Measurements from ENCODE around the gene OSBPL10. TPM values are rescaled to one million over a fixed set of nuclear protein-coding genes. Genes with fewer than 3 reads are reported as not detected.

OSBPL10 gene
- total and polyA plus RNA-seq, 4 donors, result 3.9 to 33.0 (median 13.1) TPM

DNA sequence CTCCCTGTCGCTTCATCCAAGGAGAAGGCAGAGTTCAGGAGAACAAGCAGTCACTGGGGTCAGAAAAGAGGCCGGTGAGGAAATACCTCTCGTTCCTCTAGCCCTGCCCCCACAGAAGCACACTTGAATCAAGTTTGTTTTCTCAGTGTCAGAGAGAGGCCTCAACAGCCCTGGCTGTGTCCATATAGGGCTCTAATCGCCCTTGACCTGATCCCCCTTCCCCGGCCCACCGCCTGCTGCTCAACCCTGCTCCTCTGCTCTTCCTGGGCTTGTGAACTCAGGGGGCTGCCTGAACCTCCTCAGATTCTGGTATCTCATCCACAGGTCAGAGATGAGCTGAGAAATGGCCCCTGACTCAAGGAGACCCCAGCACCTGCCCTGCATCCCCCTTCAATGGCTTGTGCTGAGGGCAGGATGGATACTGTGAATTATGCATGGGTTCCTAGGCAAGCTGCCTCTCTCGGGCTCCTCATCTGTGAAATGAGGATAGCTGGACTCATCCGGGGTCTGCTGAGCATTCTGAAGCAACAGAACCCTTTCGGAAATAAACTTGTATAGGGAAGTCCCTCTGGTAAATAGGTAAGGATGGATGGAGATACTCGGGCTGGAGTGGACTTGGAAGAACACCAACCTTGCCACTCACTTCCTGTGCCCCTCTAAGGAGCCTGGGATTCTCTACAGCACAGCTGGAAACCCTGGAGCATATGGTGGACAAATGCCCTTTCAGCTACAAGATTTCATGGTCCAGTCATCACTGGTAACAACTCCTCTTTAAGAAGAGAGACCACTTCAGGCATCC is 300.8 kb downstream of the OSBPL10 start:
- Histone ChIP-seq H3K9ac (ENCODE audit: insufficient read depth in 1 of 2, low read length in 2 of 2) (no peak overlapping the region), H3K4me1 (ENCODE audit: control insufficient read depth in 5 of 5, insufficient read depth in 5 of 5, low read length in 5 of 5) (peaks cover 0 to 7% (median 0%) of the 10 kb centered on the region in 5 donors), H3K27me3 (ENCODE audit: control insufficient read depth in 3 of 3, insufficient read depth in 3 of 3, low read length in 2 of 3) (no peaks in the 10 kb centered on the region), H3K36me3 (ENCODE audit: control insufficient read depth in 4 of 4, insufficient read depth in 4 of 4, low read length in 4 of 4) (peaks cover 0 to 2% (median 0%) of the 10 kb centered on the region in 4 donors), H3K27ac (ENCODE audit: low read depth in 1 of 2, low read length in 1 of 2) (no peak overlapping the region), H3K4me3 (no peak overlapping the region), H3K9me3 (ENCODE audit: control insufficient read depth in 4 of 4, insufficient read depth in 3 of 4, low read length in 3 of 4) (no peaks in the 10 kb centered on the region)
- DNase-seq (peak; percentile 46 to 64 (median 47)), ATAC-seq (ENCODE audit: insufficient read depth, low FRiP score) (peak; percentile 68)
- WGBS, 2 donors, result 73 to 81% methylated on average over 10 of the region's 10 CpGs
- TF ChIP-seq, protein P1, sequence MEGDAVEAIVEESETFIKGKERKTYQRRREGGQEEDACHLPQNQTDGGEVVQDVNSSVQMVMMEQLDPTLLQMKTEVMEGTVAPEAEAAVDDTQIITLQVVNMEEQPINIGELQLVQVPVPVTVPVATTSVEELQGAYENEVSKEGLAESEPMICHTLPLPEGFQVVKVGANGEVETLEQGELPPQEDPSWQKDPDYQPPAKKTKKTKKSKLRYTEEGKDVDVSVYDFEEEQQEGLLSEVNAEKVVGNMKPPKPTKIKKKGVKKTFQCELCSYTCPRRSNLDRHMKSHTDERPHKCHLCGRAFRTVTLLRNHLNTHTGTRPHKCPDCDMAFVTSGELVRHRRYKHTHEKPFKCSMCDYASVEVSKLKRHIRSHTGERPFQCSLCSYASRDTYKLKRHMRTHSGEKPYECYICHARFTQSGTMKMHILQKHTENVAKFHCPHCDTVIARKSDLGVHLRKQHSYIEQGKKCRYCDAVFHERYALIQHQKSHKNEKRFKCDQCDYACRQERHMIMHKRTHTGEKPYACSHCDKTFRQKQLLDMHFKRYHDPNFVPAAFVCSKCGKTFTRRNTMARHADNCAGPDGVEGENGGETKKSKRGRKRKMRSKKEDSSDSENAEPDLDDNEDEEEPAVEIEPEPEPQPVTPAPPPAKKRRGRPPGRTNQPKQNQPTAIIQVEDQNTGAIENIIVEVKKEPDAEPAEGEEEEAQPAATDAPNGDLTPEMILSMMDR (IDR thresholded peaks at IDR 0.05; ENCODE audit: control extremely low read depth, extremely low read depth), result no peak

DNA sequence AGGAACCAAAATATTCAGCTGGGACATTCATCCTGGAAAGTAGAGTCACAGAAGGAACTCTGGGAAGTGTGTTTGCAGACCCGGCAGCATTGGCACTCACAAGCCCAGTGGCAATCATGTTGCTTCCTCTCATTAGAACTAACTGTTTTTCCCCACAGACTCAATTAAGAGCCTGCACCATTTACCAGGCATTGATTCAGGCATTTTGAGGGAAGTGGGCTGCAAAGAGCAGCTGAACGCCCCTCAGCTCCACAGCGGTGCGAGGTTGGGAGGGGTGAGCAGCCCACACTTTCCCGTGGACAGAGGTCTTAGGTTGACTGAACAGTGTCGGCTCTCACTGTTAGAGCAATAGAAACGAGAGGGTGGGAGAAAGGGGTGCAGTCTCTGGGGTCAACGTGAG is 304.5 kb downstream of the OSBPL10 start:
- no peak for ATAC-seq (ENCODE audit: insufficient read depth, low FRiP score)
- Histone ChIP-seq H3K9me3 (ENCODE audit: control insufficient read depth in 4 of 4, insufficient read depth in 3 of 4, low read length in 3 of 4) (no peaks in the 10 kb centered on the region), H3K4me3 (no peak overlapping the region), H3K9ac (ENCODE audit: insufficient read depth in 1 of 2, low read length in 2 of 2) (no peak overlapping the region), H3K4me1 (ENCODE audit: control insufficient read depth in 5 of 5, insufficient read depth in 5 of 5, low read length in 5 of 5) (peaks cover 0 to 12% (median 4%) of the 10 kb centered on the region in 5 donors), H3K36me3 (ENCODE audit: control insufficient read depth in 4 of 4, insufficient read depth in 4 of 4, low read length in 4 of 4) (no peaks in the 10 kb centered on the region), H3K27me3 (ENCODE audit: control insufficient read depth in 3 of 3, insufficient read depth in 3 of 3, low read length in 2 of 3) (no peaks in the 10 kb centered on the region), H3K27ac (ENCODE audit: low read depth in 1 of 2, low read length in 1 of 2) (no peak overlapping the region)
- TF ChIP-seq, protein P1 (IDR thresholded peaks at IDR 0.05; ENCODE audit: control extremely low read depth, extremely low read depth), result no peak
- DNase-seq, result no peak
- whole genome bisulfite sequencing, 2 donors, result 88 to 90% methylated on average over 8 of the region's 8 CpGs

DNA sequence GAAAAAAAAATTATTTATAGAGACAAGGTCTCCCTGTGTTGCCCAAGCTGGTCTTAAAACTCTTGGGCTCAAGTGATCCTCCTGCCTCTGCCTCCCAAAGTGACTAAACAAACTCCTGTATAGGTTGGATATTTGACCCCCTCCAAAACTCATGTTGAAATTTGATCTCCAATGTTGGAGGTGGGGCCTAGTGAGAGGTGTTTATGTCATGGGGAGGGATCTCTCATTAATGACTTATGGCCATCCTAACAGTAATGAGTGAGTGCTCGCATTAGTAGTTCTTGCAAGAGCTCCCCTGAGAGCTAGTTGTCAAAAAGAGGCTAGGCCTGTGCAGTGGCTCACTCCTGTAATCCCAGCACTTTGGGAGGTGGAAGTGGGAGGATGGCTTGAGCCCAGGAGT is 307.1 kb downstream of the OSBPL10 start:
- Histone ChIP-seq H3K9me3 (ENCODE audit: control insufficient read depth in 4 of 4, insufficient read depth in 3 of 4, low read length in 3 of 4) (no peaks in the 10 kb centered on the region), H3K9ac (ENCODE audit: insufficient read depth in 1 of 2, low read length in 2 of 2) (no peak overlapping the region), H3K4me3 (no peak overlapping the region), H3K27me3 (ENCODE audit: control insufficient read depth in 3 of 3, insufficient read depth in 3 of 3, low read length in 2 of 3) (no peaks in the 10 kb centered on the region), H3K4me1 (ENCODE audit: control insufficient read depth in 5 of 5, insufficient read depth in 5 of 5, low read length in 5 of 5) (peaks cover 0 to 12% (median 3%) of the 10 kb centered on the region in 5 donors), H3K27ac (ENCODE audit: low read depth in 1 of 2, low read length in 1 of 2) (no peak overlapping the region), H3K36me3 (ENCODE audit: control insufficient read depth in 4 of 4, insufficient read depth in 4 of 4, low read length in 4 of 4) (peaks cover 0 to 2% (median 0%) of the 10 kb centered on the region in 4 donors)
- ATAC-seq (ENCODE audit: insufficient read depth, low FRiP score), result no peak
- TF ChIP-seq, protein P1 (IDR thresholded peaks at IDR 0.05; ENCODE audit: control extremely low read depth, extremely low read depth), result no peak
- 99 to 100% methylated on average over 1 of the region's 1 CpG for WGBS, 2 donors
- DNase-seq, result no peak
